Activated T-cell treated with anti-CD3 and anti-CD28 coated beads for 48 hours (primary cell): ENCODE measurements around the gene SRPK2.
"Not testable (repeated sequence)": the region's sequence is repeated elsewhere in the genome, so short reads cannot be mapped to it uniquely, and the experiment has no call there.

ENCODE experiments used
- DNase-seq: peaks from one replicate; pipeline ENCODE4 v3.0.0-alpha.2; 2020; ENCODE audit warnings: low read depth

SRPK2 gene

GRCh38 chr7:105267244-105267643 is 121.5 kb downstream of the SRPK2 start:
- no peak for DNase-seq

GRCh38 chr7:105264707-105265106 is 124.0 kb downstream of the SRPK2 start:
- DNase-seq, result no peak

- no peak for DNase-seq
Measured at GRCh38 chr7:105261689-105262088, 127.0 kb downstream of the SRPK2 start.

GRCh38 chr7:105260201-105260871 is 128.4 kb downstream of the SRPK2 start:
- DNase-seq, result not testable (repeated sequence)

- DNase-seq, result not testable (repeated sequence)
Measured at GRCh38 chr7:105258919-105259318, 129.8 kb downstream of the SRPK2 start.

GRCh38 chr7:105257338-105257737 is 131.4 kb downstream of the SRPK2 start:
- no peak for DNase-seq

GRCh38 chr7:105256761-105257231 is 131.9 kb downstream of the SRPK2 start:
- DNase-seq, result peak; percentile 3

GRCh38 chr7:105250706-105251105 is 138.0 kb downstream of the SRPK2 start:
- DNase-seq, result no peak

GRCh38 chr7:105250239-105250638 is 138.5 kb downstream of the SRPK2 start:
- DNase-seq, result no peak

GRCh38 chr7:105249216-105249615 is 139.5 kb downstream of the SRPK2 start:
- DNase-seq, result no peak

- DNase-seq, result no peak
Measured at GRCh38 chr7:105246679-105247078, 142.0 kb downstream of the SRPK2 start.

GRCh38 chr7:105246256-105246655 is 142.5 kb downstream of the SRPK2 start:
- no peak for DNase-seq

GRCh38 chr7:105245398-105246114 is 143.2 kb downstream of the SRPK2 start:
- no peak for DNase-seq

GRCh38 chr7:105244594-105244993 is 144.1 kb downstream of the SRPK2 start:
- DNase-seq, result no peak

- no peak for DNase-seq
Measured at GRCh38 chr7:105241198-105241597, 147.5 kb downstream of the SRPK2 start.

- no peak for DNase-seq
Measured at GRCh38 chr7:105238198-105238765, 150.4 kb downstream of the SRPK2 start.

- DNase-seq, result no peak
Measured at GRCh38 chr7:105234886-105235285, 153.8 kb downstream of the SRPK2 start.

- not testable (repeated sequence) for DNase-seq
Measured at GRCh38 chr7:105232829-105233291, 155.9 kb downstream of the SRPK2 start.

GRCh38 chr7:105230486-105230885 is 158.2 kb downstream of the SRPK2 start:
- no peak for DNase-seq

- no peak for DNase-seq
Measured at GRCh38 chr7:105229641-105230040, 159.1 kb downstream of the SRPK2 start.

- no peak for DNase-seq
Measured at GRCh38 chr7:105228555-105228954, 160.2 kb downstream of the SRPK2 start.

- no peak for DNase-seq
Measured at GRCh38 chr7:105227391-105227790, 161.3 kb downstream of the SRPK2 start.
